ENCODE data around the gene CD2BP2. TPM values are rescaled to one million over a fixed set of nuclear protein-coding genes. Genes with fewer than 3 reads are reported as not detected.

CD2BP2 gene
- total and polyA plus RNA-seq, 9 of the 15 experiments (the other 6 are each of a cell fraction or from before 2014, with no cell fraction given), result 3.9 to 51.1 (median 32.8) TPM

- TF ChIP-seq, protein P1, sequence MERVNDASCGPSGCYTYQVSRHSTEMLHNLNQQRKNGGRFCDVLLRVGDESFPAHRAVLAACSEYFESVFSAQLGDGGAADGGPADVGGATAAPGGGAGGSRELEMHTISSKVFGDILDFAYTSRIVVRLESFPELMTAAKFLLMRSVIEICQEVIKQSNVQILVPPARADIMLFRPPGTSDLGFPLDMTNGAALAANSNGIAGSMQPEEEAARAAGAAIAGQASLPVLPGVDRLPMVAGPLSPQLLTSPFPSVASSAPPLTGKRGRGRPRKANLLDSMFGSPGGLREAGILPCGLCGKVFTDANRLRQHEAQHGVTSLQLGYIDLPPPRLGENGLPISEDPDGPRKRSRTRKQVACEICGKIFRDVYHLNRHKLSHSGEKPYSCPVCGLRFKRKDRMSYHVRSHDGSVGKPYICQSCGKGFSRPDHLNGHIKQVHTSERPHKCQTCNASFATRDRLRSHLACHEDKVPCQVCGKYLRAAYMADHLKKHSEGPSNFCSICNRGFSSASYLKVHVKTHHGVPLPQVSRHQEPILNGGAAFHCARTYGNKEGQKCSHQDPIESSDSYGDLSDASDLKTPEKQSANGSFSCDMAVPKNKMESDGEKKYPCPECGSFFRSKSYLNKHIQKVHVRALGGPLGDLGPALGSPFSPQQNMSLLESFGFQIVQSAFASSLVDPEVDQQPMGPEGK (CRISPR knock-in tag; IDR thresholded peaks at IDR 0.05; ENCODE audit: borderline replicate concordance), result no peak
- no peak for TF ChIP-seq XRCC5 (IDR thresholded peaks at IDR 0.05; ENCODE audit: low read depth, low read length)
- TF ChIP-seq E4F1 (CRISPR knock-in tag; IDR thresholded peaks at IDR 0.05; ENCODE audit: borderline replicate concordance), result no peak
- TF ChIP-seq BRF2 (IDR thresholded peaks at IDR 0.05; ENCODE audit: borderline replicate concordance, insufficient read depth, insufficient read length), result no peak
- TF ChIP-seq, protein P2, sequence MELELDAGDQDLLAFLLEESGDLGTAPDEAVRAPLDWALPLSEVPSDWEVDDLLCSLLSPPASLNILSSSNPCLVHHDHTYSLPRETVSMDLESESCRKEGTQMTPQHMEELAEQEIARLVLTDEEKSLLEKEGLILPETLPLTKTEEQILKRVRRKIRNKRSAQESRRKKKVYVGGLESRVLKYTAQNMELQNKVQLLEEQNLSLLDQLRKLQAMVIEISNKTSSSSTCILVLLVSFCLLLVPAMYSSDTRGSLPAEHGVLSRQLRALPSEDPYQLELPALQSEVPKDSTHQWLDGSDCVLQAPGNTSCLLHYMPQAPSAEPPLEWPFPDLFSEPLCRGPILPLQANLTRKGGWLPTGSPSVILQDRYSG (tag; conservative IDR thresholded peaks at IDR 0.05; ENCODE audit: low read depth), result no peak
- TF ChIP-seq ZNF444 (CRISPR knock-in tag; IDR thresholded peaks at IDR 0.05), result no peak
- TF ChIP-seq, protein P3, sequence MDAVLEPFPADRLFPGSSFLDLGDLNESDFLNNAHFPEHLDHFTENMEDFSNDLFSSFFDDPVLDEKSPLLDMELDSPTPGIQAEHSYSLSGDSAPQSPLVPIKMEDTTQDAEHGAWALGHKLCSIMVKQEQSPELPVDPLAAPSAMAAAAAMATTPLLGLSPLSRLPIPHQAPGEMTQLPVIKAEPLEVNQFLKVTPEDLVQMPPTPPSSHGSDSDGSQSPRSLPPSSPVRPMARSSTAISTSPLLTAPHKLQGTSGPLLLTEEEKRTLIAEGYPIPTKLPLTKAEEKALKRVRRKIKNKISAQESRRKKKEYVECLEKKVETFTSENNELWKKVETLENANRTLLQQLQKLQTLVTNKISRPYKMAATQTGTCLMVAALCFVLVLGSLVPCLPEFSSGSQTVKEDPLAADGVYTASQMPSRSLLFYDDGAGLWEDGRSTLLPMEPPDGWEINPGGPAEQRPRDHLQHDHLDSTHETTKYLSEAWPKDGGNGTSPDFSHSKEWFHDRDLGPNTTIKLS (IDR thresholded peaks at IDR 0.05; ENCODE audit: borderline replicate concordance, low read depth), result peak; percentile 48; the same call in 1 of the 2 replicates
- no peak for TF ChIP-seq WHSC1 (IDR thresholded peaks at IDR 0.05; ENCODE audit: low read length)
- TF ChIP-seq, protein P4, sequence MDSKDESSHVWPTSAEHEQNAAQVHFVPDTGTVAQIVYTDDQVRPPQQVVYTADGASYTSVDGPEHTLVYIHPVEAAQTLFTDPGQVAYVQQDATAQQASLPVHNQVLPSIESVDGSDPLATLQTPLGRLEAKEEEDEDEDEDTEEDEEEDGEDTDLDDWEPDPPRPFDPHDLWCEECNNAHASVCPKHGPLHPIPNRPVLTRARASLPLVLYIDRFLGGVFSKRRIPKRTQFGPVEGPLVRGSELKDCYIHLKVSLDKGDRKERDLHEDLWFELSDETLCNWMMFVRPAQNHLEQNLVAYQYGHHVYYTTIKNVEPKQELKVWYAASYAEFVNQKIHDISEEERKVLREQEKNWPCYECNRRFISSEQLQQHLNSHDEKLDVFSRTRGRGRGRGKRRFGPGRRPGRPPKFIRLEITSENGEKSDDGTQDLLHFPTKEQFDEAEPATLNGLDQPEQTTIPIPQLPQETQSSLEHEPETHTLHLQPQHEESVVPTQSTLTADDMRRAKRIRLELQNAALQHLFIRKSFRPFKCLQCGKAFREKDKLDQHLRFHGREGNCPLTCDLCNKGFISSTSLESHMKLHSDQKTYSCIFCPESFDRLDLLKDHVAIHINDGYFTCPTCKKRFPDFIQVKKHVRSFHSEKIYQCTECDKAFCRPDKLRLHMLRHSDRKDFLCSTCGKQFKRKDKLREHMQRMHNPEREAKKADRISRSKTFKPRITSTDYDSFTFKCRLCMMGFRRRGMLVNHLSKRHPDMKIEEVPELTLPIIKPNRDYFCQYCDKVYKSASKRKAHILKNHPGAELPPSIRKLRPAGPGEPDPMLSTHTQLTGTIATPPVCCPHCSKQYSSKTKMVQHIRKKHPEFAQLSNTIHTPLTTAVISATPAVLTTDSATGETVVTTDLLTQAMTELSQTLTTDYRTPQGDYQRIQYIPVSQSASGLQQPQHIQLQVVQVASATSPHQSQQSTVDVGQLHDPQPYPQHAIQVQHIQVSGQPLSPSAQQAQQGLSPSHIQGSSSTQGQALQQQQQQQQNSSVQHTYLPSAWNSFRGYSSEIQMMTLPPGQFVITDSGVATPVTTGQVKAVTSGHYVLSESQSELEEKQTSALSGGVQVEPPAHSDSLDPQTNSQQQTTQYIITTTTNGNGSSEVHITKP (IDR thresholded peaks at IDR 0.05; ENCODE audit: partially characterized antibody), result peak; percentile 71
- no peak for TF ChIP-seq ZNF699 (CRISPR knock-in tag; IDR thresholded peaks at IDR 0.05; ENCODE audit: insufficient replicate concordance)
- TF ChIP-seq ELK1 (CRISPR knock-in tag; IDR thresholded peaks at IDR 0.05), result no peak
Observed at GRCh38 chr16:30381291-30382041, 26.4 kb upstream of the CD2BP2 start (continued).
